Endodermal cell (in vitro differentiated cells): ENCODE results near the gene LRP2. TPM values are rescaled to one million over a fixed set of nuclear protein-coding genes. Genes with fewer than 3 reads are reported as not detected.

ENCODE experiments used
- DNase-seq: peaks from one replicate; pipeline ENCODE4 v3.0.0-alpha.2; 2017
- H3K27ac ChIP-seq: 2 replicates; pipeline ENCODE4 v1.5.1; 2013; ENCODE audit warnings: mild to moderate bottlenecking, low read depth, low read length, moderate library complexity
- H3K27me3 ChIP-seq: 2 replicates; pipeline ENCODE4 v1.6.1; 2013; ENCODE audit warnings: mild to moderate bottlenecking, low read length, moderate library complexity; ENCODE audit not compliant: insufficient read depth, control insufficient read depth, poor library complexity, severe bottlenecking
- H3K36me3 ChIP-seq: 2 replicates; pipeline ENCODE4 v1.7.0; 2013; ENCODE audit warnings: mild to moderate bottlenecking, low read length, moderate library complexity; ENCODE audit not compliant: control insufficient read depth, insufficient read depth
- H3K4me1 ChIP-seq: one replicate; pipeline ENCODE4 v1.7.0; 2013; ENCODE audit warnings: low read length; ENCODE audit not compliant: control insufficient read depth, insufficient read depth
- H3K4me3 ChIP-seq: 2 replicates; pipeline ENCODE4 v1.5.1; 2013; ENCODE audit warnings: mild to moderate bottlenecking, low read length, moderate library complexity
- H3K9ac ChIP-seq: 2 replicates; pipeline ENCODE4 v1.6.1; 2013; ENCODE audit warnings: mild to moderate bottlenecking, low read length, moderate library complexity; ENCODE audit not compliant: poor library complexity, severe bottlenecking; ENCODE audit errors: extremely low read depth
- H3K9me3 ChIP-seq: 2 replicates; pipeline ENCODE4 v1.6.1; 2013; ENCODE audit warnings: mild to moderate bottlenecking, low read length, moderate library complexity; ENCODE audit not compliant: control insufficient read depth
- H3K27ac Mint-ChIP-seq: 2 replicates; pipeline ENCODE4 v1.8.0; 2020; ENCODE audit warnings: mixed read lengths
- H3K27me3 Mint-ChIP-seq: 2 replicates; pipeline ENCODE4 v1.8.0; 2021; ENCODE audit warnings: mild to moderate bottlenecking, mixed read lengths; ENCODE audit not compliant: insufficient read depth
- H3K36me3 Mint-ChIP-seq: 2 replicates; pipeline ENCODE4 v1.8.0; 2020; ENCODE audit warnings: low read depth, mixed read lengths
- H3K4me1 Mint-ChIP-seq: 2 replicates; pipeline ENCODE4 v1.8.0; 2020; ENCODE audit warnings: mixed read lengths
- H3K4me3 Mint-ChIP-seq: 2 replicates; pipeline ENCODE4 v1.8.0; 2020; ENCODE audit warnings: mild to moderate bottlenecking, moderate library complexity, mixed read lengths
- H3K9me3 Mint-ChIP-seq: 2 replicates; pipeline ENCODE4 v1.8.0; 2020; ENCODE audit warnings: mild to moderate bottlenecking, mixed read lengths
- WGBS, 2 experiments: methylation state at CpG; one replicate each; pipeline versions ENCODE4 v1.1.5 to v1.1.7; 2013; ENCODE audit warnings: missing lambda C conversion rate in 2 of 2, mixed read lengths in 1 of 2; ENCODE audit not compliant: insufficient coverage in 1 of 2, insufficient read length in 1 of 2; 5-methylcytosine and 5-hydroxymethylcytosine counted together
- total RNA-seq, 2 donors: library from RNA; stranded (reverse); fragmentation: NEBNext Ultra II Directional in 1 of 2; extraction: Animal tissue kit (Norgen Biotek cat#: 25700) in 1 of 2; gene quantifications; 2 replicates in 1 of 2; 3 replicates in 1 of 2; pipeline ENCODE4 v1.2.1, GENCODE V29; 2021
- TF ChIP-seq, protein P1 (sequence below): fragments of 200-600 bp; sonication (generic); conservative IDR thresholded peaks from 2 replicates; pipeline ENCODE4 v1.5.0; 2021; ENCODE audit warnings: antibody characterized with exemption, mild to moderate bottlenecking

Gene LRP2
- total RNA-seq, 2 donors from 2014 or later: 2.2 to 3.5 TPM

DNA sequence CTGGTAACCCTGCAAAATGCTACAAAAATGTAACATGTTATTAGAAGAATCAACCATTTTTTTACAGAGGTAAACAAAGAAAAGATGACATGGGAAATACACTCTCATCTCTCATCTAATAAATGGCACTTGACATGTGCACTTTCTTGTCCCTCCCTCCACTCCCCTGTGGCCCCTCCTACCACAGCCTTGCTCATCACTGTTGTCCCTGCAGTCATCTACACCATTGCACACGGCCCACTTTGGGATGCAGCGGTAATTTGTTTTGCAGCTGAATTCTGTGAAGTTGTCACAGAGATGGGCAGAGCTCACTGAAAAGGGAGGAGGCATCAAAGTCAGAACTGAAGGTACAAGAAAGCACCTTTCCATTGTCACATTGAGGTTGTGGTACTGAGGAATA, 189.4 kb downstream of the LRP2 start:
- H3K27ac ChIP-seq: no peak overlapping the region
- Mint-ChIP-seq H3K27me3 (no peaks in the 10 kb centered on the region), H3K27ac (no peak overlapping the region), H3K4me1 (no peaks in the 10 kb centered on the region), H3K4me3 (no peak overlapping the region), H3K9me3 (no peaks in the 10 kb centered on the region), H3K36me3 (no peaks in the 10 kb centered on the region)
- TF ChIP-seq, protein P1, sequence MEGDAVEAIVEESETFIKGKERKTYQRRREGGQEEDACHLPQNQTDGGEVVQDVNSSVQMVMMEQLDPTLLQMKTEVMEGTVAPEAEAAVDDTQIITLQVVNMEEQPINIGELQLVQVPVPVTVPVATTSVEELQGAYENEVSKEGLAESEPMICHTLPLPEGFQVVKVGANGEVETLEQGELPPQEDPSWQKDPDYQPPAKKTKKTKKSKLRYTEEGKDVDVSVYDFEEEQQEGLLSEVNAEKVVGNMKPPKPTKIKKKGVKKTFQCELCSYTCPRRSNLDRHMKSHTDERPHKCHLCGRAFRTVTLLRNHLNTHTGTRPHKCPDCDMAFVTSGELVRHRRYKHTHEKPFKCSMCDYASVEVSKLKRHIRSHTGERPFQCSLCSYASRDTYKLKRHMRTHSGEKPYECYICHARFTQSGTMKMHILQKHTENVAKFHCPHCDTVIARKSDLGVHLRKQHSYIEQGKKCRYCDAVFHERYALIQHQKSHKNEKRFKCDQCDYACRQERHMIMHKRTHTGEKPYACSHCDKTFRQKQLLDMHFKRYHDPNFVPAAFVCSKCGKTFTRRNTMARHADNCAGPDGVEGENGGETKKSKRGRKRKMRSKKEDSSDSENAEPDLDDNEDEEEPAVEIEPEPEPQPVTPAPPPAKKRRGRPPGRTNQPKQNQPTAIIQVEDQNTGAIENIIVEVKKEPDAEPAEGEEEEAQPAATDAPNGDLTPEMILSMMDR: no peak
- H3K36me3 ChIP-seq: no peaks in the 10 kb centered on the region
- H3K4me3 ChIP-seq: no peak overlapping the region
- no peak for DNase-seq
- no peaks in the 10 kb centered on the region for H3K9me3 ChIP-seq
- no peaks in the 10 kb centered on the region for H3K4me1 ChIP-seq
- no peak overlapping the region for H3K9ac ChIP-seq
- H3K27me3 ChIP-seq: no peaks in the 10 kb centered on the region
- 88 to 100% methylated on average over 2 of the region's 2 CpGs for WGBS, 2 experiments

GRCh38 chr2:169172151-169172735, 190.1 kb downstream of the LRP2 start:
- DNase-seq: no peak
- no peak overlapping the region for H3K27ac Mint-ChIP-seq

GRCh38 chr2:169165791-169166190, 196.5 kb downstream of the LRP2 start:
- no peak overlapping the region for H3K27ac ChIP-seq
- H3K27me3 Mint-ChIP-seq: no peaks in the 10 kb centered on the region
- H3K27me3 ChIP-seq: peaks cover 15% of the 10 kb centered on the region
- no peaks in the 10 kb centered on the region for H3K9me3 ChIP-seq
- H3K4me3 ChIP-seq: no peak overlapping the region
- TF ChIP-seq, protein P1: no peak
- no peaks in the 10 kb centered on the region for H3K36me3 ChIP-seq
- H3K36me3 Mint-ChIP-seq: no peaks in the 10 kb centered on the region
- no peak overlapping the region for H3K27ac Mint-ChIP-seq
- DNase-seq: no peak
- no peak overlapping the region for H3K9ac ChIP-seq
- H3K4me1 Mint-ChIP-seq: no peaks in the 10 kb centered on the region
- H3K9me3 Mint-ChIP-seq: no peaks in the 10 kb centered on the region
- no peaks in the 10 kb centered on the region for H3K4me1 ChIP-seq
- no peak overlapping the region for H3K4me3 Mint-ChIP-seq
- 83 to 100% methylated on average over 3 of the region's 3 CpGs for WGBS, 2 experiments

More at GRCh38 chr2:169172151-169172735, 190.1 kb downstream of the LRP2 start:
- TF ChIP-seq, protein P1: no peak
- Histone ChIP-seq H3K27ac (no peak overlapping the region), H3K27me3 (no peaks in the 10 kb centered on the region), H3K9ac (no peak overlapping the region), H3K4me1 (no peaks in the 10 kb centered on the region), H3K4me3 (no peak overlapping the region), H3K36me3 (no peaks in the 10 kb centered on the region), H3K9me3 (no peaks in the 10 kb centered on the region)
- H3K4me1 Mint-ChIP-seq: no peaks in the 10 kb centered on the region
- H3K9me3 Mint-ChIP-seq: no peaks in the 10 kb centered on the region
- WGBS, 2 experiments: 75% methylated on average over 1 of the region's 2 CpGs; no CpG with 5 or more reads in 1 of the 2 experiments
- no peaks in the 10 kb centered on the region for H3K27me3 Mint-ChIP-seq
- no peaks in the 10 kb centered on the region for H3K36me3 Mint-ChIP-seq
- no peak overlapping the region for H3K4me3 Mint-ChIP-seq
